ENCODE measurements around the gene GABRE.

DNA sequence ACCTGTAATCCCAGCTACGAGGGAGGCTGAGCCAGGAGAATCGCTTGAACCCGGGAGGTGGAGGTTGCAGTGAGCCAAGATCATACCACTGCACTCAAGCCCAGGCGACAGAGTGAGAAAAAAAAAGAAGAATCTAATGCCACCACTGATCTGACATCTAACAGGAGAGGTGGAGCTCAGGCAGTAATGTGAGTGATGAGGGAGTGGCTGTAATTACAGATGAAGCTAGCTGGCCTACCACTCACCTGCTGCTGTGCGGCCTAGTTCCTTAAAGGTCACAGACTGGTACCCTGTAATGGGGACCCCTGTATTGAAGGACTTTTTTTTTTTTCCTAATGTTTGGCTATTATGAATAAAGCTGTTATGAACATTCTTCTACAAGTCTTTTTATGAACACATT is 25.3 kb upstream of the GABRE start:
- TF ChIP-seq ELK1 (IDR thresholded peaks at IDR 0.05; ENCODE audit: low read depth, low read length) (no peak), FOXM1 (IDR thresholded peaks at IDR 0.05; ENCODE audit: low read depth, low read length) (no peak), MXI1 (IDR thresholded peaks at IDR 0.05; ENCODE audit: low read depth, low read length) (no peak), POLR2AphosphoS2 (IDR thresholded peaks at IDR 0.05; ENCODE audit: low read depth, low read length) (no peak), RFX5 (IDR thresholded peaks at IDR 0.05; ENCODE audit: low read depth, low read length) (no peak)
- TF ChIP-seq, protein P1, sequence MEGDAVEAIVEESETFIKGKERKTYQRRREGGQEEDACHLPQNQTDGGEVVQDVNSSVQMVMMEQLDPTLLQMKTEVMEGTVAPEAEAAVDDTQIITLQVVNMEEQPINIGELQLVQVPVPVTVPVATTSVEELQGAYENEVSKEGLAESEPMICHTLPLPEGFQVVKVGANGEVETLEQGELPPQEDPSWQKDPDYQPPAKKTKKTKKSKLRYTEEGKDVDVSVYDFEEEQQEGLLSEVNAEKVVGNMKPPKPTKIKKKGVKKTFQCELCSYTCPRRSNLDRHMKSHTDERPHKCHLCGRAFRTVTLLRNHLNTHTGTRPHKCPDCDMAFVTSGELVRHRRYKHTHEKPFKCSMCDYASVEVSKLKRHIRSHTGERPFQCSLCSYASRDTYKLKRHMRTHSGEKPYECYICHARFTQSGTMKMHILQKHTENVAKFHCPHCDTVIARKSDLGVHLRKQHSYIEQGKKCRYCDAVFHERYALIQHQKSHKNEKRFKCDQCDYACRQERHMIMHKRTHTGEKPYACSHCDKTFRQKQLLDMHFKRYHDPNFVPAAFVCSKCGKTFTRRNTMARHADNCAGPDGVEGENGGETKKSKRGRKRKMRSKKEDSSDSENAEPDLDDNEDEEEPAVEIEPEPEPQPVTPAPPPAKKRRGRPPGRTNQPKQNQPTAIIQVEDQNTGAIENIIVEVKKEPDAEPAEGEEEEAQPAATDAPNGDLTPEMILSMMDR (IDR thresholded peaks at IDR 0.05 in 2 of 3, conservative IDR thresholded peaks at IDR 0.05 in 1 of 3; ENCODE audit: control insufficient read depth in 2 of 3, extremely low read depth in 1 of 3, insufficient read depth in 1 of 3, low read depth in 3 of 3, low read length in 3 of 3), result no peak
